Esophagus muscularis mucosa (tissue), 4 donors: ENCODE measurements around the gene LEFTY2. TPM values are rescaled to one million over a fixed set of nuclear protein-coding genes. Genes with fewer than 3 reads are reported as not detected.

Experiments used
- DNase-seq: peaks from one replicate; pipeline ENCODE4 v3.0.0-alpha.2; 2017; ENCODE audit errors: extremely low spot score
- H3K27ac ChIP-seq, 4 donors: fragments of 200-600 bp; sonication (generic); replicated peaks in 1 of 4; 1 replicate in 3 of 4; 2 replicates in 1 of 4; pipeline ENCODE4 v1.5.1; 2016 to 2019; ENCODE audit warnings: mild to moderate bottlenecking in 1 of 4
- H3K27me3 ChIP-seq, 4 donors: fragments of 200-600 bp; sonication (generic); one replicate each; pipeline versions ENCODE4 v1.5.1 to v1.6.0; 2016 to 2019
- H3K36me3 ChIP-seq, 4 donors: fragments of 200-600 bp; sonication (generic); one replicate each; pipeline ENCODE4 v1.5.1; 2016 to 2019
- H3K4me1 ChIP-seq, 4 donors: fragments of 200-600 bp; sonication (generic); one replicate each; pipeline ENCODE4 v1.5.1; 2016 to 2019
- H3K4me3 ChIP-seq, 4 donors: fragments of 200-600 bp; sonication (generic); 1 replicate in 2 of 4; 2 replicates in 2 of 4; pipeline ENCODE4 v1.5.1; 2016 to 2019; ENCODE audit warnings: mild to moderate bottlenecking in 4 of 4, moderate library complexity in 1 of 4
- H3K9me3 ChIP-seq, 4 donors: fragments of 200-600 bp; sonication (generic); 1 replicate in 3 of 4; 2 replicates in 1 of 4; pipeline ENCODE4 v1.5.1; 2016 to 2019
- CTCF ChIP-seq, 3 experiments: fragments of 200-600 bp in 2 of 3; fragments of 450-650 bp in 1 of 3; sonication (generic) in 2 of 3; IDR thresholded peaks; one replicate each; pipeline ENCODE4 v1.5.1; 2017 to 2019; ENCODE audit warnings: antibody characterized with exemption in 3 of 3, mild to moderate bottlenecking in 2 of 3, moderate library complexity in 1 of 3
- EP300 ChIP-seq: sonication (generic); formaldehyde crosslinking; IDR thresholded peaks from one replicate; pipeline ENCODE4 v1.6.1; 2017; ENCODE audit warnings: antibody characterized with exemption
- POLR2A ChIP-seq: fragments of 450-650 bp; IDR thresholded peaks from one replicate; pipeline ENCODE4 v1.6.1; 2017; ENCODE audit warnings: antibody characterized with exemption, moderate library complexity, mild to moderate bottlenecking, low read depth
- POLR2AphosphoS5 ChIP-seq, 2 donors: sonication (generic); formaldehyde crosslinking; IDR thresholded peaks; one replicate each; pipeline ENCODE4 v1.6.1; 2017; ENCODE audit warnings: antibody characterized with exemption in 2 of 2
- WGBS: methylation state at CpG from one replicate; pipeline ENCODE4 v1.1.5; 2018; 5-methylcytosine and 5-hydroxymethylcytosine counted together
- intact Hi-C: fragments of 100-400 bp; cut with DNase I; formaldehyde crosslinking; loops from one replicate; pipeline ENCODE4 v1.15.1; 2023
- total RNA-seq, 4 donors: library from RNA; depleted of rRNA; stranded (reverse); fragments of >200 nt; gene quantifications; one replicate each; pipeline versions ENCODE4 v1.1.0 to v1.2.1, GENCODE V29; 2016

The LEFTY2 gene
- total RNA-seq, 4 donors from 2014 or later = 0.17 to 0.98 TPM; not detected in 2

GRCh38 chr1:225921734-225922709, 19.0 kb downstream of the LEFTY2 start:
- Histone ChIP-seq H3K36me3 (peaks cover 0 to 46% (median 41%) of the 10 kb centered on the region in 4 donors), H3K9me3 (no peaks in the 10 kb centered on the region), H3K4me1 (peaks cover 29 to 54% (median 37%) of the 10 kb centered on the region in 4 donors), H3K27me3 (no peaks in the 10 kb centered on the region), H3K4me3 (no peak overlapping the region), H3K27ac (no peak overlapping the region)
- DNase-seq = peak; percentile 75
- no peak for TF ChIP-seq POLR2A
- no peak for TF ChIP-seq POLR2AphosphoS5 (IDR thresholded peaks at IDR 0.05)
- no peak for TF ChIP-seq EP300
- TF ChIP-seq CTCF (IDR thresholded peaks at IDR 0.05) = no peak
- intact Hi-C loops = no loop called here
- 100% methylated on average over 2 of the region's 23 CpGs for WGBS

GRCh38 chr1:225919906-225920305, 21.1 kb downstream of the LEFTY2 start:
- Histone ChIP-seq H3K27me3 (no peaks in the 10 kb centered on the region), H3K36me3 (peaks cover 0 to 67% (median 57%) of the 10 kb centered on the region in 4 donors), H3K27ac (peak overlapping the region in 2 of 4 donors; percentile 46 to 48), H3K4me3 (no peak overlapping the region), H3K4me1 (peaks cover 29 to 51% (median 36%) of the 10 kb centered on the region in 4 donors), H3K9me3 (no peaks in the 10 kb centered on the region)
- 18% methylated on average over 5 of the region's 5 CpGs for WGBS
- TF ChIP-seq POLR2A = no peak
- no peak for TF ChIP-seq CTCF (IDR thresholded peaks at IDR 0.05)
- TF ChIP-seq POLR2AphosphoS5 (IDR thresholded peaks at IDR 0.05) = peak in 1 of 2 donors; percentile 24
- no peak for DNase-seq
- intact Hi-C loops = loop anchor here (10.0 kb wide), 1 partner anchor 55 kb away; no protein-coding TSS in a partner anchor

- Histone ChIP-seq H3K4me1 (peaks cover 23 to 40% (median 28%) of the 10 kb centered on the region in 4 donors), H3K27me3 (no peaks in the 10 kb centered on the region), H3K9me3 (no peaks in the 10 kb centered on the region), H3K4me3 (no peak overlapping the region), H3K36me3 (peaks cover 0 to 73% (median 62%) of the 10 kb centered on the region in 4 donors), H3K27ac (no peak overlapping the region)
- no peak for TF ChIP-seq CTCF (IDR thresholded peaks at IDR 0.05)
- TF ChIP-seq POLR2A = no peak
- TF ChIP-seq EP300 = no peak
- TF ChIP-seq POLR2AphosphoS5 (IDR thresholded peaks at IDR 0.05) = no peak
- intact Hi-C loops = loop anchor here (10.0 kb wide), 1 partner anchor 57 kb away; no protein-coding TSS in a partner anchor
- WGBS = 79% methylated on average over 4 of the region's 4 CpGs
- DNase-seq = no peak
Measured at GRCh38 chr1:225918280-225918679, 22.7 kb downstream of the LEFTY2 start.

GRCh38 chr1:225917536-225917935, 23.5 kb downstream of the LEFTY2 start:
- peaks cover 16 to 32% (median 21%) of the 10 kb centered on the region in 4 donors for H3K4me1 ChIP-seq
- 93% methylated on average over 5 of the region's 5 CpGs for WGBS
- no peak for DNase-seq
- TF ChIP-seq EP300 (no peak), CTCF (IDR thresholded peaks at IDR 0.05) (no peak), POLR2AphosphoS5 (IDR thresholded peaks at IDR 0.05) (no peak), POLR2A (no peak)
- H3K4me3 ChIP-seq = no peak overlapping the region
- intact Hi-C loops = loop anchor here (10.0 kb wide), 1 partner anchor 57 kb away; no protein-coding TSS in a partner anchor
- H3K27me3 ChIP-seq = no peaks in the 10 kb centered on the region
- H3K27ac ChIP-seq = no peak overlapping the region
- H3K9me3 ChIP-seq = no peaks in the 10 kb centered on the region
- H3K36me3 ChIP-seq = peaks cover 0 to 76% (median 65%) of the 10 kb centered on the region in 4 donors
